Sigmoid colon (tissue), 4 donors: ENCODE results near the gene SLC4A11.
"Not testable (repeated sequence)": the region's sequence is repeated elsewhere in the genome, so short reads cannot be mapped to it uniquely, and the experiment has no call there.

Experiments used
- POLR2AphosphoS5 ChIP-seq, 4 donors: sonication (generic); formaldehyde crosslinking; IDR thresholded peaks; one replicate each; pipeline ENCODE4 v1.6.1; 2017; ENCODE audit warnings: antibody characterized with exemption in 4 of 4
- TF ChIP-seq, protein P1 (sequence below), 4 experiments: fragments of 450-650 bp in 3 of 4; fragments of 200-600 bp in 1 of 4; IDR thresholded peaks; one replicate each; pipeline ENCODE4 v1.5.1; 2016 to 2019; ENCODE audit warnings: antibody characterized with exemption in 4 of 4, mild to moderate bottlenecking in 3 of 4, moderate library complexity in 2 of 4

DNA sequence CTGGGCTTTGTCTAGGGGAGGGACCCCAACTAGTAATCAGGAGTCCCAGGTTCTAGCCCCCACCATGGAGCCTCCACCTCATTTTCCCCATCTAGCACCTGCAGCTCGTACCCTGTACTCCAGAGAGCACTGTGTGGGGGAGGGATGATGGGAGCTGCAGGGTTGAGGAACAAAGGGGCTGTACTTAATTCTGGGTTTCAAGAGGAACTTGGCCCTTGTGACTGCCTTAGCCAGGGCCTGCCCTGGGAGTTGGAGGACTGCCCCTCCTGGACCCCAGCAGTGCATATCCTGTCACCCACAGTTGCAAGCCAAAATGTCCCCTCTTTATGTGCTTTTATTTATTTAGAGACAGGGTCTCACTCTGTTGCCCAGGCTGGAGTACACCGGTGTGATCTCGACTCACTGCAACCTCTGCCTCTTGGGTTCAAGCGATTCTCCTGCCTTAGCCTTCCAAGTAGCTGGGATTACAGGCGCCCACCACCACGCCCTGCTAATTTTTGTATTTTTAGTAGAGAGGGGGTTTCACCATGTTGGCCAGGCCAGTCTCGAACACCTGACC lies 23.6 kb downstream of the SLC4A11 start:
- not testable (repeated sequence) for TF ChIP-seq POLR2AphosphoS5 (IDR thresholded peaks at IDR 0.05)
- TF ChIP-seq, protein P1, sequence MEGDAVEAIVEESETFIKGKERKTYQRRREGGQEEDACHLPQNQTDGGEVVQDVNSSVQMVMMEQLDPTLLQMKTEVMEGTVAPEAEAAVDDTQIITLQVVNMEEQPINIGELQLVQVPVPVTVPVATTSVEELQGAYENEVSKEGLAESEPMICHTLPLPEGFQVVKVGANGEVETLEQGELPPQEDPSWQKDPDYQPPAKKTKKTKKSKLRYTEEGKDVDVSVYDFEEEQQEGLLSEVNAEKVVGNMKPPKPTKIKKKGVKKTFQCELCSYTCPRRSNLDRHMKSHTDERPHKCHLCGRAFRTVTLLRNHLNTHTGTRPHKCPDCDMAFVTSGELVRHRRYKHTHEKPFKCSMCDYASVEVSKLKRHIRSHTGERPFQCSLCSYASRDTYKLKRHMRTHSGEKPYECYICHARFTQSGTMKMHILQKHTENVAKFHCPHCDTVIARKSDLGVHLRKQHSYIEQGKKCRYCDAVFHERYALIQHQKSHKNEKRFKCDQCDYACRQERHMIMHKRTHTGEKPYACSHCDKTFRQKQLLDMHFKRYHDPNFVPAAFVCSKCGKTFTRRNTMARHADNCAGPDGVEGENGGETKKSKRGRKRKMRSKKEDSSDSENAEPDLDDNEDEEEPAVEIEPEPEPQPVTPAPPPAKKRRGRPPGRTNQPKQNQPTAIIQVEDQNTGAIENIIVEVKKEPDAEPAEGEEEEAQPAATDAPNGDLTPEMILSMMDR (IDR thresholded peaks at IDR 0.05), result not testable (repeated sequence)
